GM12891 (cell line): Measurements from ENCODE around the gene RIPK1.

ENCODE experiments used
- PAX5 ChIP-seq: IDR thresholded peaks from 2 replicates; pipeline ENCODE4 v1.6.1; 2011; ENCODE audit warnings: low read length, moderate library complexity, mild to moderate bottlenecking; ENCODE audit not compliant: insufficient read depth, severe bottlenecking
- POLR2A ChIP-seq: IDR thresholded peaks from 2 replicates; pipeline ENCODE4 v1.6.1; 2011; ENCODE audit warnings: low read depth, low read length, control low read depth
- POLR2AphosphoS5 ChIP-seq: IDR thresholded peaks from 2 replicates; pipeline ENCODE4 v1.6.1; 2011; ENCODE audit warnings: low read depth, low read length, control low read depth
- SPI1 ChIP-seq: IDR thresholded peaks from 2 replicates; pipeline ENCODE4 v1.6.1; 2011; ENCODE audit warnings: low read depth, low read length, control low read depth
- TAF1 ChIP-seq: IDR thresholded peaks from 2 replicates; pipeline ENCODE4 v1.6.1; 2011; ENCODE audit warnings: low read depth, low read length, control low read depth

- TF ChIP-seq SPI1 (no peak), POLR2A (no peak), POLR2AphosphoS5 (no peak), TAF1 (no peak), PAX5 (no peak)
Observed at GRCh38 chr6:3122823-3123182, 54.5 kb downstream of the RIPK1 start.
